ENCODE measurements around the gene BMP8B.
"Not testable (repeated sequence)": the region's sequence is repeated elsewhere in the genome, so short reads cannot be mapped to it uniquely, and the experiment has no call there.

BMP8B gene

DNA sequence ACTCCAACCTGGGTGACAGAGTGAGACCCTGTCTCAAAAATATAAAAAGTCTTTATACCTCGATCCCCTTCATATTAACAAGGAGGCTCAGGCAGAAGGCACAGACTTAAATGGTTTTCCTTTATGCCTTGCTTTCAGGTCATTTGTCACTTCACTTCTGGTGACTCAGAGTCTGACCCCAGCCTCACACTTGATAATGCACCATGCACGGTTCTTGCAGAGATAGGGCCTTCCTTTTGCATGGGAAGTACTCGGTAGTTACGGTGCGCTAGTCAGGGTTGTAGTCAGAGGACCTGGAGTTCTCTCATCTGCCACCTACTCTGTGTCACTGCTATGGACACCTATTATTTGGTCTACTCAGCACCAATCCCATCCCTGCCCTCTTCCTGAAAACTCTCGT, 43.6 kb upstream of the BMP8B start:
- no peak overlapping the region for H3K4me3 ChIP-seq (ENCODE audit: low read length)
- no peak for TF ChIP-seq CTCF (conservative IDR thresholded peaks at IDR 0.05; ENCODE audit: low read length)
- no peak for DNase-seq (ENCODE audit: low read depth)

- no peak overlapping the region for H3K4me3 ChIP-seq (ENCODE audit: low read length)
- peak; percentile 17 for DNase-seq (ENCODE audit: low read depth)
- no peak for TF ChIP-seq CTCF (conservative IDR thresholded peaks at IDR 0.05; ENCODE audit: low read length)
These were observed 41.3 kb upstream of the BMP8B start for GRCh38 chr1:39829791-39830533.

- H3K4me3 ChIP-seq (ENCODE audit: low read length) = no peak overlapping the region
- no peak for DNase-seq (ENCODE audit: low read depth)
- no peak for TF ChIP-seq CTCF (conservative IDR thresholded peaks at IDR 0.05; ENCODE audit: low read length)
These were observed 40.1 kb upstream of the BMP8B start for GRCh38 chr1:39828734-39829133.

GRCh38 chr1:39828255-39828654, 39.6 kb upstream of the BMP8B start:
- not testable (repeated sequence) for DNase-seq (ENCODE audit: low read depth); H3K4me3 ChIP-seq (ENCODE audit: low read length)

DNA sequence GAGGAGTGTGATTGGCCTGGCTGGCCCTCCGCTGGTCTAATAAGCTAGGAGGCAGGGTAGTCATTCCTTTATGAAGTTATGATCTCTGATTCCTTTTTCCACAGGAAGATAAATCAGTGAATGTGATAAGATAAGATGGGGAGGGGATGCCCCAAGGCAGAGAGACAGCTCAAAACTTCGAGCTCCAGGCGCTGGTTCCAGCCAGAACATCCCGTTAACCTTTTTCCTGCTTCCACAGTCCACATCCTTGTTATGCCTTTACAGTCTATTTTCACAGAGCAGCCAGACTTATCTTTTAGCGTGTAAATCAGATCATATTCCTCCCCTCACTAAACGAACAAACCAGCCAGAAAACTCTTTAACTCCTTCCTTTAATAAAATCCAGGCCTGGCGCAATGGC, 38.5 kb upstream of the BMP8B start:
- no peak for TF ChIP-seq CTCF (conservative IDR thresholded peaks at IDR 0.05; ENCODE audit: low read length)
- H3K4me3 ChIP-seq (ENCODE audit: low read length) = no peak overlapping the region
- DNase-seq (ENCODE audit: low read depth) = no peak

GRCh38 chr1:39826583-39826982, 37.9 kb upstream of the BMP8B start:
- no peak overlapping the region for H3K4me3 ChIP-seq (ENCODE audit: low read length)
- no peak for TF ChIP-seq CTCF (conservative IDR thresholded peaks at IDR 0.05; ENCODE audit: low read length)
- no peak for DNase-seq (ENCODE audit: low read depth)

DNA sequence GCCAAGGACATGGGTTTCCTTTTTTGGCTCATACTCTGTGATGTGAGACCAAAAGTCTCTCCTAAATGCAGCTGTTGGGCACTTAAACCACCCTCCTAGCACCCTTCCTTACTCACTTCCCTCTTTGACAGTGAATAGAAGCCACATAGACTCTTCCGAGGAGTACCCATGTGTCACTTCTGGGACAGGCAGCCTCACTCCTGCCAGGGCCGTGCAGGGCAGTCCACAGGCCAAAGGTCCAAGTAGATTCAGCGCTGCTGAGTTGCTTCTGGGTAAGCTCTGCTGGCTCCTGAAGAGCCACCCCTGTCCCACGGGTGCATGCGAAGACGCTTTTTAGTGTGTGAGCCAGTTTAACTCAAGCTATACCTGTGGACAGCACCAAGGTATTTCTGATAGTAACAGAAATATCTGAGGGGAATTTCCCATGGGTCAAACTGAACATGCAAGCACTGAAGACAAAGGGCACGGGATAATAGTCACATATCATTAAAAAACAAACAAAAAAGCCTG, 36.8 kb upstream of the BMP8B start:
- DNase-seq (ENCODE audit: low read depth) = no peak
- H3K4me3 ChIP-seq (ENCODE audit: low read length) = no peak overlapping the region
- TF ChIP-seq CTCF (conservative IDR thresholded peaks at IDR 0.05; ENCODE audit: low read length) = no peak

DNA sequence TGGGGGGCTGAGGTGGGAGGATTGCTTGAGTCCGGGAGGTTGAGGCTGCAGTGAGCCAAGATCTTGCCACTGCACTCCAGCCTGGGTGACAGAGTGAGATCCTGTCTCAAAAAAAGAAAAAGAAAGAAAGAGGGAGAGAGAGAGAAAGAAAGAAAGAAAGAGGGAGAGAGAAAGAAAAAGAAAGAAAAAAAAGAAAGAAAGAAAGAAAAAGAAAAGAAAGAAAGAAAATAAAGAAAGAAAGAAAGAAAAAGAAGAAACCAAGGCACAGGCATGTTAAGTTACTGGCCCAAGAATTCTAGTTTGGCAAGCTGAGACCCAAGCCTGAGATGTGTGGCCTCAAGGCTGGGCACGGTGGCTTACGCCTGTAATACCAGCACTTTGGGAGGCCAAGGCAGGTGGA, 34.8 kb upstream of the BMP8B start:
- not testable (repeated sequence) for DNase-seq (ENCODE audit: low read depth); H3K4me3 ChIP-seq (ENCODE audit: low read length)

Measured in AG10803 (cell line).